Cortex of kidney (tissue), 1 donor: ENCODE measurements around the gene BICRA.
"Not testable (repeated sequence)": the region's sequence is repeated elsewhere in the genome, so short reads cannot be mapped to it uniquely, and the experiment has no call there.

Experiments
- DNase-seq: peaks from one replicate; lab custom pipeline; 2025; lab: John Stamatoyannopoulos, UW

BICRA gene

DNA sequence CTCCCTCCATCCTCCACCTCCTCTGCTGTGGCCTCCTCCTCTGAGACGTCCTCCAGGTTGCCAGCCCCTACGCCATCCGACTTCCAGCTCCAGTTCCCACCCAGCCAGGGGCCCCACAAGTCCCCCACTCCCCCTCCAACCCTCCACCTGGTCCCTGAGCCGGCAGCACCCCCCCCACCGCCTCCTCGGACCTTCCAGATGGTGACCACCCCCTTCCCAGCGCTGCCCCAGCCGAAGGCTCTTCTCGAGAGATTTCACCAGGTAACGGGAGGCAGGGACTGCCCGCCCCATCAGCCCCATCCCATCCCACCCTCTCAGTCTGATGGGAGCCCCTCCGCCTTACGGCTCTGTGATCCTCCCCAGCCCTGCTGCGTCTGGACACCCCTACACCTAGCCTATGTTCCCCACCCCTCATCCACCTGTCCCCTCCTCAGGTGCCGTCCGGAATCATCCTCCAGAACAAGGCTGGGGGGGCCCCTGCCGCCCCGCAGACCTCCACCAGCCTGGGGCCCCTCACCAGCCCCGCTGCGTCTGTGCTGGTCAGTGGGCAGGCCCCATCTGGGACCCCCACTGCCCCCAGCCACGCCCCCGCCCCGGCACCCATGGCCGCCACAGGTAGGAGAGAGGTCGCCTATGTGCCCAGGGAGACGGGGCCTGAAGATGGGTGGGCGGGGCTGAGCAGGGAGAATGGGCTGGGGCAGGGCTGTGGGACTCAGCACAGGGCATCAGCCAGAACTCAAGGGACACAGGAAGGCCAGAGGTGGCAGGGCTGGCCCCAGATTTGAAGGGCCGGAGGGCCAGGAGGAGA is 85.7 kb downstream of the BICRA start:
- no peak for DNase-seq

DNA sequence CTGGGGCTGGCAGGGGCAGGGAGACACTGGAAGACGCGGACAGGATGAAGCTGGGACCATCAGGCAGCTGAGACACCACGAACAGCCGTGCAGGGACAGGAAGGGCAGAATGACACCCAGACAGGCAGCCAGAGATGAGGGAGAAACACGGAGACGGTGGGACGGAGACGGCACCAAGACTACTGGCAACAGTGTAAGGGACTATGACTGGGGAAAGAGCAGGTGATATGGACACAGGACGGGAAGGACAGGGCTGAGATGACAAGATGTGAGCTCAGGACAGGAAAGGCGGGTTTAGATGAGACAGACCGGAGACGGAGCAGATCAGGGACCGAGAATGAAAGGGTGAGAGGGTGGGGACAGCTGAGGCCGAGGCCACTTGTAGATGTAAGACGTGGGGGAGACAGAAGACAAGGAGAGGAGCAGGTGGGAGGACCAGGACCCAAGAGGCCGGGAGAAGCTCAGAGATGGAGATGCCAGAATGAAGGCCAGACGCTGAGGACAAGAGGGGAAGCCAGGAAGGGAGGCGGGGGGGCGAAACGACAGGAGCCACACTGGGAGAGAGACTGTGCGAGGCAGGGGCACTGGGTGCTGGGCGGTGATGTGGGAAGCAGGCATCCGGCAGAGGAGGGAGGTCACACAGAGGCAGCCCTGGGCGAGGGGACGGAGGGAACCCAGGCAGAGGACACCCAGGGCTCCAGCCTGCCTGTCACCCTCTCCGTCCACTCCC is 86.8 kb downstream of the BICRA start:
- DNase-seq, result no peak

DNA sequence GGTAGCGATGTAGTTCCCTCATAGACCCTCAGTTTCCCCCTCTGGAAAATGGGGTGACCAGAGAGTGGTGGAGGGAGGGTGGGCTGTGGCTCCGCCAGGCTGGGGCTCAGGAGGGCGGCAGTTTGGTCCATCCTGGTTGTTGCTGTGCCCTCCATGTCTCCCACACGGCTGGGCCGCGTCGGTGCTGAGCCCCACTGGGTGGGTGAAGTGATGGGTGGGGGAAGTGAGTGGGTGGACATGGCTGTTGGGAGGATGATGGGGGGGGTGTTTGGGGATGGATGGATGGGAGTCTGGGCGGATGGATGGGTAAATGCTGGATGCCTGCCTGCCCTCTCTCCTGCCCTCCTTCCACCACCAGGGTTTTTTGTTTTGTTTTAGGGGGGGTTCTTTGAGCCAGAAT is 87.7 kb downstream of the BICRA start:
- no peak for DNase-seq

DNA sequence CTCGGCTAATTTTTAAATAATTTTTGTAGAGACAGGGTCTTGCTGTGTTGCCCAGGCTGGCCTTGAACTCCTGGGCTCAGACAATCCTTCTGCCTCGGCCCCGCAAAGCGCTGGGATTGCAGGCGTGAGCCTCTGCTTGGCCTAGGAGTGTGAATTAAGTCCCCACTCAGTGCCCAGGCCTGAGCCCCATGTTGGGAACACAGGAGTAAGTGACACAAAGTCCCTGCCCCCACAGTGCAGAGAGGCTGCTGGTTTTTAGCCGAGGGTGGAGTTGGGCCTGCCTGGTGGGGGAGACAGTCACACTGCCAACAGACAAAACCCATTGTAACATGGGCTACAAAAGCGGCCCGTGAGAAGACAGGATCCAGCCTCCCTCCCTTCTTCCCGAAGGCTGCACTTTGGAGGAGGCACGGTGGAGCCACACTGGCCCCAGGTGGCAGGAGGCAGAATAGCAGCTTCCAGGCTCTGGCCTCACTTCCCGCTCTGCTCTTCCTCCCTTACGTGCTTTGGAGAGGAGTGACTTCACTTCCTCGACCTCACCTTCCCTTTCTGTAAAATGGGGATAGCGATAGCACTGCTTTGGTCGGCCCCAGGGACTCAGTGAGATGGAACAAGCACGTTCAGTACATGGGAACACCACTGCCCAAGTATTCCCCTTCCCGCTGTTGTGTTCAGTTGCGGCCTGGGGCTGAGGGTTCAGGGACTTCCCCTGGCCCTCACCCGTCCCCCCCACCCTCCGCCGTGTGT is 89.1 kb downstream of the BICRA start:
- no peak for DNase-seq

- no peak for DNase-seq
Measured at GRCh38 chr19:47698631-47699359, 89.9 kb downstream of the BICRA start.

DNA sequence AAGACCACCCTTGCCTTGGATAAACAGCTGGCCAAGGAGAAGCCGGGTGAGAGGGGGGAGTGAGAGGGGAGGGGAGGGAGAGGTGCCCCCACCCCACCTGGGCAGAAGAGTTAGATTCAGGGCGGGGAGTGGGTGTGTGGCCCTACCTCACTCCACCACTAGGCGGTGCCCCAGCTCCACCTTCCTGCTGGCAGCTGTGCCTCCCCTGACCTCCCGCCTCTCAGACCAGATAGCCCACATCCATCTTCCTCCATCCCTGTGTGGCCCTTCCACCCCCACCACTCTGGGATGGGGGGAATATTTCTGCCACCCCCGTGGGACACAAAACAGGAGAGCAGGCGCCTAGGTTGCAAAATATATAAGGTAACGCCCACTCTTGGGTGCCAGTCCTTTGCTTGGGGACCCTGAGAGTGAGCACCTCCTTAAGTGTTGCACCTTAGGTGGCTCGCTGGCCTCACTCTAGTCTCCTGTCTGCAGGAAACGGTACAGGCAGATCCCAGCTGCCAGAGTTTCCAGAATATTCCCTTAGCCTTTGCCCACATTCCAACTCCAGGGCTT is 90.5 kb downstream of the BICRA start:
- DNase-seq, result no peak

- no peak for DNase-seq
Measured at GRCh38 chr19:47700934-47701716, 92.2 kb downstream of the BICRA start.

DNA sequence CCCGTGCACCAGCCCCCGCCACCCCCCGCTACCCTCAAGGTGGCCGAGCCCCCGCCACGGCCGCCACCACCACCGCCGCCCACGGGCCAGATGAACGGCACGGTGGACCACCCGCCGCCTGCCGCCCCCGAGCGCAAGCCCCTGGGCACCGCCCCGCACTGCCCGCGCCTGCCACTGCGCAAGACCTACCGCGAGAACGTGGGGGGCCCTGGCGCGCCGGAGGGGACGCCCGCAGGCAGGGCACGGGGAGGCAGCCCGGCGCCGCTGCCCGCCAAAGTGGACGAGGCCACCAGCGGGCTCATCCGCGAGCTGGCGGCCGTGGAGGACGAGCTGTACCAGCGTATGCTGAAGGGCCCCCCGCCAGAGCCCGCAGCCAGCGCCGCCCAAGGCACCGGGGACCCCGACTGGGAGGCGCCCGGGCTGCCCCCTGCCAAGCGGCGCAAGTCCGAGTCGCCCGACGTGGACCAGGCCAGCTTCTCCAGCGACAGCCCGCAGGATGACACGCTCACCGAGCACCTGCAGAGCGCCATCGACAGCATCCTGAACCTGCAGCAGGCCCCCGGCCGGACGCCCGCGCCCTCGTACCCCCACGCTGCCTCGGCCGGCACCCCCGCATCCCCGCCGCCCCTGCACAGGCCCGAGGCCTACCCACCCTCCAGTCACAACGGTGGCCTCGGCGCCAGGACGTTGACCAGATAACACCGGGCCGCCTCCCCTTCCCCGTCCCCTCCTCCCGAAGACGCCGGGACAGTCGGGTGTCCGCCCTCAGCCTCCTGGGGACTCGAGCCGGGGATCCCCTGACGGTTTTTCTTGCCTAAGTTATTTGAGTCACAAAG is 93.0 kb downstream of the BICRA start:
- no peak for DNase-seq

DNA sequence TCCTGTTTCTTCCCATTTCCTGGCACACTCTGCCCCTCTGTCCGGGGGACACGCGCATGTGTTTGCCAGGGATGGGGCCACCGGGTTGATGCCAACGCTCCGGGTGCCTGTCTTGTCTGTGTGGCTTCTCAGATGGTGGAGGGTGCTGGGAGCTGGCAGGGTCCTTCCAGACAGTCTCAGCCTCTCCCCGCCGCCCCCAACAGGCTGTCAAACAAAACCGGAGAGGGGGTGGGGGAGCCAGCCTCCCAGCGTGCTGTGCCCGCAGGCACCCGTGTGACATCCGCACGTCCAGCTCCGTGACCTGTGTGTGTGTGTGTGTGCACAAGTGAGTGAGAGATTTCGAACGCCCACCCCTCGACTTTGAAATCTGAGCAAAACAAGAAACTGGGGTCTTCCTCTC is 93.7 kb downstream of the BICRA start:
- no peak for DNase-seq

- no peak for DNase-seq
Measured at GRCh38 chr19:47703301-47703700, 94.4 kb downstream of the BICRA start.

- DNase-seq, result no peak
Measured at GRCh38 chr19:47704024-47704423, 95.1 kb downstream of the BICRA start.

DNA sequence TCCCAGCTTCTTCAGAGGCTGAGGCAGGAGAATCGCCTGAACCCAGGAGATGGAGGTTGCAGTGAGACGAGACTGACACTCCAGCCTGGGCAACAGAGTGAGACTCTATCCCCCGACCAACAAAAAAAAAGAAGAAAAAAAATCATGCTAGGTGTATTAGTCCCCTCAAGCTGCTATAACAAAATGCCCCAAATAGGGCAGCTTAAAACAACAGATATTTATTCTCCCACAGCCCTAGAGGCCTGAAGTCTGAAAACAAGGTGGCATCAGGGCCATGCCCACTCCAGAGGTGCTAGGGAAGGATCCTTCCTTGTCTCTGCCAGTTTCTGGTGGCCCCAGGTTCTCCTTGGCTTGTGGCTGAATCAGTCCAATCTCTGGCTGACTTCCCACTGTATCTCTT is 95.7 kb downstream of the BICRA start:
- DNase-seq, result no peak

DNA sequence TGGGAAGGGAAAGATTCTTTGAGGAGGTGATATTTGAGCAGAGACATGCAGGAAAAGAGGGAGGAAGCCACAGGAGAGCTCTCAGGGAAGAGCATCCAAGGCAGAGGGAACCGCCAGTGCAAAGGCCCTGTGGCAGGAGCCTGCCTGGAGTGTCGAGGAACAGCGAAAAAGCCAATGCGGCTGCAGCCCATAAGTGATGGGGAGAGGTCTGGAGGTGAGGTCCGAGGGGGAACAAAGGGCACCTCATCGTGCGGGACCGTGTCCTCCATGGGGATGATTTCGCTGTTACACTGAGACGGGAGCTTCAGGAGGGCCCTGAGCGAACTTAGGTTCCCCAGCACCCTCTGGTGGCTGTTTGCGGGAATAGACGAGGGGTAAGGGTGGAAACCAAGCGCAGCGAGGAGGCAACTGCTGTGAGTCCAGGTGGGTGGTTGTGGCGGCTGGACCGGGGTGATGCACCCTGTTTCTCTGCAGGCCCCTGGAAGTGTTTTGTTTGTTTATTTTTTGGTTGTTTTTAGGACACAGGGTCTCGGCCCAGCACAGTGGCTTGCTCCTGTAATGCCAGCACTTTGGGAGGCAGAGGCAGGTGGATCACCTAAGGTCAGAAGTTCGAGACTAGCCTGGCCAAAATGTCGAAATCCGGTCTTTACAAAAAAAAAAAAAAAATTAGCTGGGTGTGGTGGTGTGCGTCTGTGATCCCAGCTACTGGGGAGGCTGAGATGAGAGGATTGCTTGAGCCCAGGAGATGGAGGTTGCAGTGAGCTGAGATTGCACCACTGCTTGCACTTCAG is 98.4 kb downstream of the BICRA start:
- DNase-seq, result no peak

- DNase-seq, result no peak
Measured at GRCh38 chr19:47711652-47712242, 102.8 kb downstream of the BICRA start.

GRCh38 chr19:47713046-47714021 is 104.4 kb downstream of the BICRA start, which contains the start of gene EHD2:
Gene EHD2 (plus strand): TSS chr19:47713422. CDS start chr19:47716613, 3,191 bp downstream.
- DNase-seq, result no peak

- no peak for DNase-seq
Measured at GRCh38 chr19:47714339-47714738, 105.4 kb downstream of the BICRA start.

GRCh38 chr19:47714855-47715254 is 105.9 kb downstream of the BICRA start:
- DNase-seq, result not testable (repeated sequence)
